ENCODE data around the gene ANXA10.

The ANXA10 gene

GRCh38 chr4:168183717-168184571, 91.6 kb downstream of the ANXA10 start:
- no peaks in the 10 kb centered on the region for H3F3A ChIP-seq (ENCODE audit: low read depth)
- no peaks in the 10 kb centered on the region for H3K9me2 ChIP-seq (replicated peaks; ENCODE audit: low read depth, low read length)
- no peaks in the 10 kb centered on the region for H3K36me3 ChIP-seq (ENCODE audit: insufficient read depth, low read length)
- TF ChIP-seq EZH2phosphoT487 (IDR thresholded peaks at IDR 0.05; ENCODE audit: borderline replicate concordance) = no peak
- TF ChIP-seq CTCF (conservative IDR thresholded peaks at IDR 0.05; ENCODE audit: low read length) = peak; percentile 82
- no peak overlapping the region for H3K4me2 ChIP-seq (ENCODE audit: low read depth, low read length, poor library complexity, severe bottlenecking)
- no peaks in the 10 kb centered on the region for H3K4me1 ChIP-seq (ENCODE audit: insufficient read depth, low read length, poor library complexity, severe bottlenecking)
- no peaks in the 10 kb centered on the region for H4K20me1 ChIP-seq (ENCODE audit: insufficient read depth, low read length, poor library complexity, severe bottlenecking)
- H3K79me2 ChIP-seq (ENCODE audit: insufficient read depth, low read length) = no peaks in the 10 kb centered on the region
- H3K27me3 ChIP-seq (ENCODE audit: insufficient read depth, low read length, poor library complexity, severe bottlenecking) = no peaks in the 10 kb centered on the region
- H2AFZ ChIP-seq (ENCODE audit: low read length) = no peak overlapping the region
- no peaks in the 10 kb centered on the region for H3K9me3 ChIP-seq (ENCODE audit: insufficient read depth, low read depth, low read length)
- H3K4me3 ChIP-seq (ENCODE audit: low read length, poor library complexity, severe bottlenecking) = no peak overlapping the region
- H3K9ac ChIP-seq (ENCODE audit: low read depth, low read length, poor library complexity, severe bottlenecking) = no peak overlapping the region

GRCh38 chr4:168188754-168189153, 96.4 kb downstream of the ANXA10 start:
- no peaks in the 10 kb centered on the region for H3K9me3 ChIP-seq (ENCODE audit: insufficient read depth, low read depth, low read length)

GRCh38 chr4:168197926-168198325, 105.6 kb downstream of the ANXA10 start:
- Histone ChIP-seq H4K20me1 (ENCODE audit: insufficient read depth, low read length, poor library complexity, severe bottlenecking) (no peaks in the 10 kb centered on the region), H3K4me3 (ENCODE audit: low read length, poor library complexity, severe bottlenecking) (no peak overlapping the region), H3K9me3 (ENCODE audit: insufficient read depth, low read depth, low read length) (peaks cover 5% of the 10 kb centered on the region; the same call in 1 of the 2 replicates), H3K4me2 (ENCODE audit: low read depth, low read length, poor library complexity, severe bottlenecking) (no peak overlapping the region), H3K36me3 (ENCODE audit: insufficient read depth, low read length) (no peaks in the 10 kb centered on the region), H3K9me2 (replicated peaks; ENCODE audit: low read depth, low read length) (no peaks in the 10 kb centered on the region), H3K79me2 (ENCODE audit: insufficient read depth, low read length) (no peaks in the 10 kb centered on the region), H2AFZ (ENCODE audit: low read length) (no peak overlapping the region), H3K27me3 (ENCODE audit: insufficient read depth, low read length, poor library complexity, severe bottlenecking) (no peaks in the 10 kb centered on the region), H3F3A (ENCODE audit: low read depth) (no peaks in the 10 kb centered on the region), H3K9ac (ENCODE audit: low read depth, low read length, poor library complexity, severe bottlenecking) (no peak overlapping the region), H3K4me1 (ENCODE audit: insufficient read depth, low read length, poor library complexity, severe bottlenecking) (no peaks in the 10 kb centered on the region)
- TF ChIP-seq CTCF (conservative IDR thresholded peaks at IDR 0.05; ENCODE audit: low read length) = no peak
- no peak for TF ChIP-seq EZH2phosphoT487 (IDR thresholded peaks at IDR 0.05; ENCODE audit: borderline replicate concordance)

More at GRCh38 chr4:168188754-168189153, 96.4 kb downstream of the ANXA10 start:
- Histone ChIP-seq H3K4me1 (ENCODE audit: insufficient read depth, low read length, poor library complexity, severe bottlenecking) (no peaks in the 10 kb centered on the region), H3K4me2 (ENCODE audit: low read depth, low read length, poor library complexity, severe bottlenecking) (no peak overlapping the region), H3K36me3 (ENCODE audit: insufficient read depth, low read length) (no peaks in the 10 kb centered on the region), H4K20me1 (ENCODE audit: insufficient read depth, low read length, poor library complexity, severe bottlenecking) (no peaks in the 10 kb centered on the region), H2AFZ (ENCODE audit: low read length) (no peak overlapping the region), H3K4me3 (ENCODE audit: low read length, poor library complexity, severe bottlenecking) (no peak overlapping the region), H3K27me3 (ENCODE audit: insufficient read depth, low read length, poor library complexity, severe bottlenecking) (no peaks in the 10 kb centered on the region), H3F3A (ENCODE audit: low read depth) (no peaks in the 10 kb centered on the region), H3K9ac (ENCODE audit: low read depth, low read length, poor library complexity, severe bottlenecking) (no peak overlapping the region), H3K79me2 (ENCODE audit: insufficient read depth, low read length) (no peaks in the 10 kb centered on the region), H3K9me2 (replicated peaks; ENCODE audit: low read depth, low read length) (no peaks in the 10 kb centered on the region)
- TF ChIP-seq EZH2phosphoT487 (IDR thresholded peaks at IDR 0.05; ENCODE audit: borderline replicate concordance) = no peak
- TF ChIP-seq CTCF (conservative IDR thresholded peaks at IDR 0.05; ENCODE audit: low read length) = no peak

All from Loucy (cell line).